Jurkat, Clone E6-1 (cell line): Measurements from ENCODE around the gene PGD.
"Not testable (repeated sequence)": the region's sequence is repeated elsewhere in the genome, so short reads cannot be mapped to it uniquely, and the experiment has no call there.

Source experiments
- DNase-seq: peaks from one replicate; pipeline ENCODE4 v3.0.0-alpha.2; 2011; ENCODE audit warnings: low read depth, low spot score
- H3K4me3 ChIP-seq: 2 replicates; pipeline ENCODE4 v1.5.1; 2011; ENCODE audit warnings: mild to moderate bottlenecking, low read length, control low read depth, moderate library complexity

Gene PGD

DNA sequence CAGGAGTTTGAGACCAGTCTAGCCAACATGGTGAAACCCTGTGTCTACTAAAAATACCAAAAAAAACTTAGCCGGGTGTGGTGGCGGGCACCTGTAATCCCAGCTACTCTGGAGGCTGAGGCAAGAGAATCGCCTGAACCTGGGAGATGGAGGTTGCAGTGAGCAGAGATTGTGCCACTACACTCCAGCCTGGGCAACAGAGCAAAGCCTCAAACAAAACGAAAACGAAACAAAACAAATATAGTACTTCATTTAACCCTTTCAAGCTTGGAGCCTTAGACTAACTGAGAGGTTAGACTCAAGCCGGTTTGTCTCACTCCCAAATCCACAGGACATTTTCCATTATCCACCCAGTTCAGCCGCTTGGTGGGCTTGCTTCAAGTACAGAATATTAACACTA, 58.6 kb downstream of the PGD start:
- not testable (repeated sequence) for DNase-seq, H3K4me3 ChIP-seq

GRCh38 chr1:10457875-10458274, 59.0 kb downstream of the PGD start:
- DNase-seq, result no peak
- no peak overlapping the region for H3K4me3 ChIP-seq

GRCh38 chr1:10459184-10459583, 60.3 kb downstream of the PGD start:
- DNase-seq, result no peak

DNA sequence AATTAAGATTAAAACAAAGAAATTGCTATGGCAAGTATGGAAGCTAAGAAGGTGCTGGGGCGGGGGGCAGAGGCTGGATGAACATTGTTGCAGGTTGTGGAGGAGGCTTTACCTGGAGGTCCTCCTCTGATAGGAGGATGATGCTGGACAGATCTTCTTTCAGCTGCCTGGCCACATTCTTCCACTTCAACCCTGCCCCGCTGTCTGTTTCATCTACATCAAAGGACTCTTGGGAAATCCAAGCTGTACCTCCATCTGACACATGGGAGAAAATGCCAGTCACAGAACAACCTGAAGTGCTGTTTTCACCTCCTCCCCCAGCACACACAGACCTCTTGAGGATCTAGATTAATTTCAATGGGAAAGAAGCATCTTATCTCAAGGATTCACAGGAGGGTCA, 68.2 kb downstream of the PGD start:
- no peak overlapping the region for H3K4me3 ChIP-seq
- no peak for DNase-seq

More at GRCh38 chr1:10459184-10459583, 60.3 kb downstream of the PGD start:
- no peak overlapping the region for H3K4me3 ChIP-seq

- DNase-seq, result no peak
- H3K4me3 ChIP-seq, result no peak overlapping the region
Measured at GRCh38 chr1:10470043-10470442, 71.2 kb downstream of the PGD start.
